ENCODE results near the gene GNAS-AS1.

- TF ChIP-seq CTCF (IDR thresholded peaks at IDR 0.05) (no peak), POLR2A (IDR thresholded peaks at IDR 0.05) (no peak)
Measured at GRCh38 chr20:58891718-58892140, 41.0 kb upstream of the GNAS-AS1 start.

All from adrenal gland (tissue), 5 donors.